Thyroid gland (tissue), 4 donors: ENCODE data around the gene HDAC11. TPM values are rescaled to one million over a fixed set of nuclear protein-coding genes. Genes with fewer than 3 reads are reported as not detected.
"Not testable (repeated sequence)": the region's sequence is repeated elsewhere in the genome, so short reads cannot be mapped to it uniquely, and the experiment has no call there.

Source experiments
- DNase-seq, 2 donors: peaks; one replicate each; pipeline ENCODE4 v3.0.0-alpha.2; 2019
- H3K27ac ChIP-seq, 3 donors: fragments of 200-600 bp; sonication (generic); 1 replicate in 2 of 3; 2 replicates in 1 of 3; pipeline ENCODE4 v1.5.1; 2016 to 2019; ENCODE audit warnings: mild to moderate bottlenecking in 1 of 3, moderate library complexity in 1 of 3
- H3K27me3 ChIP-seq: fragments of 200-600 bp; sonication (generic); one replicate; pipeline ENCODE4 v1.5.1; 2019
- H3K36me3 ChIP-seq, 2 donors: fragments of 200-600 bp; sonication (generic); one replicate each; pipeline ENCODE4 v1.5.1; 2016 to 2019
- H3K4me1 ChIP-seq, 2 donors: fragments of 200-600 bp; sonication (generic); one replicate each; pipeline ENCODE4 v1.5.1; 2017 to 2019
- H3K4me3 ChIP-seq, 3 donors: fragments of 200-600 bp; sonication (generic); replicated peaks in 1 of 3; 1 replicate in 2 of 3; 2 replicates in 1 of 3; pipeline ENCODE4 v1.5.1; 2016; ENCODE audit warnings: mild to moderate bottlenecking in 1 of 3
- H3K9me3 ChIP-seq: fragments of 200-600 bp; sonication (generic); one replicate; pipeline ENCODE4 v1.5.1; 2017
- CTCF ChIP-seq, 6 experiments: fragments of 200-600 bp in 3 of 6; fragments of 450-650 bp in 3 of 6; sonication (generic) in 3 of 6; IDR thresholded peaks; one replicate each; pipeline ENCODE4 v1.5.1; 2016 to 2019; ENCODE audit warnings: antibody characterized with exemption in 6 of 6, mild to moderate bottlenecking in 2 of 6, inconsistent platforms in 1 of 6, moderate library complexity in 1 of 6
- POLR2A ChIP-seq, 2 donors: fragments of 450-650 bp; IDR thresholded peaks; one replicate each; pipeline ENCODE4 v1.6.1; 2017; ENCODE audit warnings: antibody characterized with exemption in 2 of 2, mild to moderate bottlenecking in 2 of 2, moderate library complexity in 1 of 2
- WGBS, 2 donors: methylation state at CpG; one replicate each; pipeline ENCODE4 v1.1.5; 2017; 5-methylcytosine and 5-hydroxymethylcytosine counted together
- intact Hi-C: fragments of 100-400 bp; cut with DNase I; formaldehyde crosslinking; loops from one replicate; pipeline ENCODE4 v1.15.1; 2023
- total RNA-seq, 4 donors: library from RNA; depleted of rRNA; stranded (reverse); fragments of >200 nt; gene quantifications; one replicate each; pipeline ENCODE4 v1.2.3, GENCODE V29; 2016

Gene HDAC11
- total RNA-seq, 4 donors from 2014 or later, result 18.8 to 47.5 (median 30.8) TPM

- TF ChIP-seq CTCF (IDR thresholded peaks at IDR 0.05) (no peak), POLR2A (IDR thresholded peaks at IDR 0.05) (no peak)
- 69 to 73% methylated on average over 8 to 14 of the region's 14 CpGs for WGBS, 2 donors
- H3K36me3 ChIP-seq, result no peaks in the 10 kb centered on the region
- no peak overlapping the region for H3K27ac ChIP-seq
- intact Hi-C loops, result no loop called here
- no peak for DNase-seq
- H3K4me1 ChIP-seq, result peaks cover 4 to 10% of the 10 kb centered on the region in 2 donors
- no peaks in the 10 kb centered on the region for H3K27me3 ChIP-seq
- no peaks in the 10 kb centered on the region for H3K9me3 ChIP-seq
- no peak overlapping the region for H3K4me3 ChIP-seq
These were observed 18.4 kb downstream of the HDAC11 start for GRCh38 chr3:13498354-13499060.

DNA sequence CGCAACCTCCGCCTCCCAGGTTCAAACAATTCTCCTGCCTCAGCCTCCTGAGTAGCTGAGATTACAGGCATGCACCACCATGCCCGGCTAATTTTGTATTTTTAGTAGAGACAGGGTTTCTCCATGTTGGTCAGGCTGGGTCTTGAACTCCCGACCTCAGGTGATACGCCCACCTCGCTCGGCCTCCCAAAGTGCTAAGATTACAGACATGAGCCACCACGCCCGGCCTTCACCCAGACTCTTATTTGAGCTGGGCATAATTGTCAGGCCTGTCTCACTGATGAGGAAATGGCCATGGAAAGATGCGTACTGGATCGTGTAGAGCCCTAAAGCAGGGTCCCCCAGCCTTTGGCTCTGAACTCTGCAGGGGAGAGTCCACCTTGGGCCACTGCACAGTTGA is 19.1 kb downstream of the HDAC11 start:
- WGBS, 2 donors, result 96% methylated on average over 11 of the region's 11 CpGs
- DNase-seq, H3K36me3 ChIP-seq, H3K27ac ChIP-seq, H3K27me3 ChIP-seq, intact Hi-C loops, H3K9me3 ChIP-seq, H3K4me3 ChIP-seq: not testable (repeated sequence)
- peaks cover 4 to 10% of the 10 kb centered on the region in 2 donors for H3K4me1 ChIP-seq

GRCh38 chr3:13500133-13500885 is 20.2 kb downstream of the HDAC11 start:
- TF ChIP-seq POLR2A (IDR thresholded peaks at IDR 0.05) (no peak), CTCF (IDR thresholded peaks at IDR 0.05) (peak in 2 of 6 experiments; percentile 16 to 31)
- Histone ChIP-seq H3K36me3 (no peaks in the 10 kb centered on the region), H3K27me3 (no peaks in the 10 kb centered on the region), H3K4me3 (no peak overlapping the region), H3K4me1 (peaks cover 4 to 10% of the 10 kb centered on the region in 2 donors), H3K27ac (no peak overlapping the region), H3K9me3 (no peaks in the 10 kb centered on the region)
- no peak for DNase-seq
- WGBS, 2 donors, result 87 to 93% methylated on average over 12 to 13 of the region's 15 CpGs
- intact Hi-C loops, result no loop called here

DNA sequence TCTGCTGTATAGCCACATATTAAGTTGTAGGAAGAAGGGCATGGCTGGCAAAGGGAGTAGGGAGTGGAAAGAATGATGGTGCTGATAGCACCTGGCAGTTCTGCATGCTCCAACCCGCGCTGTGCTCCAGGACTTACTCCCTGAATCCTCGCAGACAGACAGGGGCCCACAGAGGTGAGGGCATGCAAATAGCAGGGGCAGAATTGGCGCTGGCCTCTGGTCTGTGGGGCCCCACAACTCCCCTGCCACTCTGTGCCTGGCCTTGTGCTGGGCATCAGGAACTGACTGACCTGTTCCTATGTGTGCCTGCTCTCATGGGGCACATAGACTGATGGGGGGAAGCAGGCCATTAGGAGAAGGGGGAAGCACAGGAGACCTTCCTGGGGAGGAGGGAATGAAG is 20.9 kb downstream of the HDAC11 start:
- intact Hi-C loops, result no loop called here
- DNase-seq, result no peak
- Histone ChIP-seq H3K27me3 (no peaks in the 10 kb centered on the region), H3K27ac (no peak overlapping the region), H3K36me3 (no peaks in the 10 kb centered on the region), H3K9me3 (no peaks in the 10 kb centered on the region), H3K4me1 (peaks cover 4 to 8% of the 10 kb centered on the region in 2 donors), H3K4me3 (no peak overlapping the region)
- 86 to 93% methylated on average over 4 of the region's 4 CpGs for WGBS, 2 donors
- no peak for TF ChIP-seq CTCF (IDR thresholded peaks at IDR 0.05)
- TF ChIP-seq POLR2A (IDR thresholded peaks at IDR 0.05), result no peak

DNA sequence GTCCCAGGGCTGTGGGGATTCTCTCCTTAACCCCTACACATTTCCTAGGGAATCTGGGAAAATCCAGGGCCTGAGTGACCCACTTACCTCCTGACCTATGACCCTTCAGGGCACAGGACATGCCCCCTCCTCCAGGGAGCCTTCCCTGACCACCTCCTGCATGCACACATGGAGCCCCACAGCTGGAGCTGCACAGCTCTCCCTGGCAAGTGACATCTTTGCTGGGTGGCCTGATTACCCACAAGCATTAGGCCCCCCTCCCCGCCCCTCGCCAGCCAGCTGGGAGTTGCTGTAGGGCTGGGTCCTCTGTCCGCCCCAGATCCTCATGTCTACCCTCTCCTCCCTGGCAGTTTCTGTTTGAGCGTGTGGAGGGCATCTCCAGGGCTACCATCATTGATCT is 21.4 kb downstream of the HDAC11 start:
- Histone ChIP-seq H3K9me3 (no peaks in the 10 kb centered on the region), H3K4me1 (peaks cover 3 to 5% of the 10 kb centered on the region in 2 donors), H3K27ac (no peak overlapping the region), H3K27me3 (no peaks in the 10 kb centered on the region), H3K4me3 (no peak overlapping the region), H3K36me3 (no peaks in the 10 kb centered on the region)
- 90 to 93% methylated on average over 2 to 4 of the region's 4 CpGs for WGBS, 2 donors
- no peak for TF ChIP-seq CTCF (IDR thresholded peaks at IDR 0.05)
- TF ChIP-seq POLR2A (IDR thresholded peaks at IDR 0.05), result no peak
- intact Hi-C loops, result no loop called here
- DNase-seq, result no peak
